Adipose tissue (tissue), 3 donors: Measurements from ENCODE around the gene PNPT1. TPM values are rescaled to one million over a fixed set of nuclear protein-coding genes. Genes with fewer than 3 reads are reported as not detected.
A peak's percentile ranks its signal among the peaks of the same experiment; 100 is the strongest.
"Not testable (repeated sequence)": the region's sequence is repeated elsewhere in the genome, so short reads cannot be mapped to it uniquely, and the experiment has no call there.

Experiments
- H3K27ac ChIP-seq: one replicate; pipeline ENCODE4 v1.5.1; 2013; ENCODE audit warnings: low read depth, low read length
- WGBS, 3 donors: extraction: QIAGEN DNeasy Blood & Tissue Kit; methylation state at CpG; one replicate each; pipeline ENCODE4 v1.1.7; 2013; 5-methylcytosine and 5-hydroxymethylcytosine counted together
- polyA plus RNA-seq, 3 donors: library from polyadenylated mRNA; stranded (reverse); fragments of 200-250 nt; gene quantifications; one replicate each; pipeline ENCODE4 v1.2.3, GENCODE V29; 2013
- donor health status: healthy with polysubstance abuse.
- donor health status: Bipolar disorder and iron deficiency.
- donor health status: healthy.

The PNPT1 gene
- polyA plus RNA-seq, 3 donors: 6.3 to 11.3 (median 7.4) TPM

- WGBS, 3 donors: 67 to 75% (median 70%) methylated on average over 7 of the region's 7 CpGs
These were observed 11.5 kb upstream of the PNPT1 start for GRCh38 chr2:55705027-55705653.

GRCh38 chr2:55703350-55703749 is 9.7 kb upstream of the PNPT1 start:
- no peak overlapping the region for H3K27ac ChIP-seq
- 35 to 57% (median 51%) methylated on average over 4 of the region's 4 CpGs for WGBS, 3 donors

More at GRCh38 chr2:55705027-55705653, 11.5 kb upstream of the PNPT1 start:
- no peak overlapping the region for H3K27ac ChIP-seq

DNA sequence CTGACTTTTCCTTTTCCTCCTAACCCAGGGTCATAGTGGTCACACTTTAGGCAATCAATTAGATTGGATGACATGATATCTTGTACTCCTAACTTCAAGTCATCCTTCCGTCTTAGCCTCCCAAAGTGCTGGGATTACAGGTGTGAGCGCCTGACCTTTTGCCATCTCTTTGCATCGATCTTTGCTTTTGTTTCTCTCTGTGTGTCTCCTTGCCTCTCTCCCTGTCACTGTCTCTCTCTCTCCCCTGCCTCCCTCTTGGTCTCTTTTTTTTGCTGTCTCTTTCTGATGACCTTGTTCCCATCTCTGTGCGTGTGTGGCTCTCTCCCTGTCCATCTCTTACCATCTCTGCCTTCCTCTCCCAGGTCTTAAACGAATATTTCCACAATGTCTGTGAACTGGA is 904 bp downstream of the PNPT1 start:
- WGBS, 3 donors: 15 to 34% (median 30%) methylated on average over 5 of the region's 5 CpGs
- H3K27ac ChIP-seq: not testable (repeated sequence)

DNA sequence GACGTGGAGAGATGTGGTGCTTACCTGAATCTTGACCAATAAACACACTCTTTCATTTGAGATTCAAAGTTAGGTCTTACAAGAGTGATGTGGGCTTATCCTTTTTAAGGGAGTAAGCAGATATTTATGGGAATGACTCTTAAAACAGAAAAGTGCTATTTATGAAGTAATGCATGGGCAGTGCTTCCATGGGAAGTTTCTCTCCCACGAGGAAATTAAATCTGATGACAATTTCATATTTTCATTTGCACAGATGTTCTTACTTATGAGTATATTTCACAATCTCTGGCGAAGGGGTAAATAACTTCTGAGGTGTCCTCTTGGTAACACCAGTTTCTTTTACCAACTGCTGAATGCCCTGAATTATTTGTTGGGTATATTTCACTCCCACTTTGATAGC is 21.0 kb downstream of the PNPT1 start:
- WGBS, 3 donors: 53 to 78% (median 60%) methylated on average over 3 of the region's 3 CpGs
- no peak overlapping the region for H3K27ac ChIP-seq

GRCh38 chr2:55668956-55669355 is 24.7 kb downstream of the PNPT1 start:
- H3K27ac ChIP-seq: no peak overlapping the region

GRCh38 chr2:55653255-55653654 is 40.4 kb downstream of the PNPT1 start:
- WGBS, 3 donors: 87 to 98% (median 97%) methylated on average over 2 of the region's 2 CpGs
- no peak overlapping the region for H3K27ac ChIP-seq

GRCh38 chr2:55649211-55649610 is 44.4 kb downstream of the PNPT1 start:
- WGBS, 3 donors: 98 to 100% (median 100%) methylated on average over 1 of the region's 1 CpG
- no peak overlapping the region for H3K27ac ChIP-seq

GRCh38 chr2:55636831-55637230 is 56.8 kb downstream of the PNPT1 start:
- WGBS, 3 donors: 96 to 97% (median 97%) methylated on average over 3 of the region's 3 CpGs
- no peak overlapping the region for H3K27ac ChIP-seq

- 66 to 100% (median 87%) methylated on average over 2 of the region's 2 CpGs for WGBS, 3 donors
- H3K27ac ChIP-seq: no peak overlapping the region
These were observed 64.7 kb downstream of the PNPT1 start for GRCh38 chr2:55628931-55629330.

DNA sequence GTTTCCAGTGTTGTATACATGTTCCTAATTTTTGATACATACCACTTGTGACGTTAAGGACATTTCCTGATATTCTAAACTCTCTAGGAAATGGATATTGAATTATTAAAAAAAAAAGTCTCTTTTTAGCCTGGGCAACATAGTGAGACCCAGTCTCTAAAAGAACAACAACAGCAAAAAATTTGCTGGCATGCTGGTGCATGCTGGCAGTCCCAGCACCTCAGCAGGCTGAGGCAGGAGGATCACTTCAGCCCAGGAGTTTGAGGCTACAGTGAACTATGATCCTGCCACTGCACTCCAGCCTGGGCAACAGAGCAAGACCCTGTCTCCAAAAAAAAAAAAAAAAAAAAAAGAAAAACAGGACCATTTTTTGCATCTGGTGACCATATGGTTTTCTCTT is 65.7 kb downstream of the PNPT1 start:
- H3K27ac ChIP-seq: no peak overlapping the region
- WGBS, 3 donors: 88 to 91% (median 91%) methylated on average over 1 of the region's 1 CpG

GRCh38 chr2:55621802-55622201 is 71.8 kb downstream of the PNPT1 start:
- 80 to 96% (median 90%) methylated on average over 7 of the region's 7 CpGs for WGBS, 3 donors
- no peak overlapping the region for H3K27ac ChIP-seq

DNA sequence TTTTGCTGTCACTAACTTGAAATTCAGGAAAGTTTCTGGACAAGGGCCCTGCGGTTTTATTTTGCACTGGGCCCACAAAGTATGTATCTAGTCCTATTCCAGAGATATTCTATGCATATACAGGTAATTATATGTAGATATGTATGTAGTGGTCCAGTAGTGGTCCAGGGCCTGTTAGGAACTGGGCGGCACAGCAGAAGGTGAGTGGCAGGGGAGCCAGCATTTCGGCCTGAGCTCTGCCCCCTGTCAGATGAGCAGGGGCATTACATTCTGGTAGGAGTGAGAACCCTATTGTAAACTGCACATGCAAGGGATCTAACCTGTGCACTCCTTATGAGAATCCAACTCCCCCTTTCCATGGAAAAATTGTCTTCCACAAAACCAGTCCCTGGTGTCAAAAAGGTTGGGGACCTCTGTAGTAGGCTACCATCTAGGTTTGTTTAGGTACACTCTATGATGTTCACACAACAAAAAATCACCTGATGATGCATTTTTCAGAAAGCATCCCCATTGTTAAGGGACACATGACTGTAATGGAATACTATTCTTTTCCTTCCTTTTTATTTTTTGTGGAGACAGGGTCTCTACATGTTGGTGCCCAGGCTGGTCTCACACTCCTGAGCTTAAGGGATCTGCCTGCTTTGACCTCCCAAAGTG is 73.4 kb downstream of the PNPT1 start:
- 38 to 76% (median 74%) methylated on average over 3 of the region's 3 CpGs for WGBS, 3 donors

GRCh38 chr2:55618275-55619055 is 75.2 kb downstream of the PNPT1 start:
- no peak overlapping the region for H3K27ac ChIP-seq
- WGBS, 3 donors: 0% methylated on average over 32 of the region's 32 CpGs

More for the DNA sequence above, 73.4 kb downstream of the PNPT1 start:
- no peak overlapping the region for H3K27ac ChIP-seq

DNA sequence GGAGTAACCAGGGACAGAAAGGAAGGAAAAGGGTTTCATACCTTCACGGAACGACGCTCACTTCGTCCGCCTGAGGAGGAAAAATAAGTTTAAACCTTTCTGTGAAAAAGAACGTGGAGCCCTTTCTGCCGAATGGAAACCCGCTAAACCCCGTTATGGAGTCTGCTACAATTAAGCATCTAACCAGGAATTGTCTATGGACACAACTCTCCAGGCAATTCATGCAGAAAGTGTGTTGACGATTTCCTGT is 75.7 kb downstream of the PNPT1 start:
- WGBS, 3 donors: 0 to 1% (median 0%) methylated on average over 10 of the region's 10 CpGs
- no peak overlapping the region for H3K27ac ChIP-seq

DNA sequence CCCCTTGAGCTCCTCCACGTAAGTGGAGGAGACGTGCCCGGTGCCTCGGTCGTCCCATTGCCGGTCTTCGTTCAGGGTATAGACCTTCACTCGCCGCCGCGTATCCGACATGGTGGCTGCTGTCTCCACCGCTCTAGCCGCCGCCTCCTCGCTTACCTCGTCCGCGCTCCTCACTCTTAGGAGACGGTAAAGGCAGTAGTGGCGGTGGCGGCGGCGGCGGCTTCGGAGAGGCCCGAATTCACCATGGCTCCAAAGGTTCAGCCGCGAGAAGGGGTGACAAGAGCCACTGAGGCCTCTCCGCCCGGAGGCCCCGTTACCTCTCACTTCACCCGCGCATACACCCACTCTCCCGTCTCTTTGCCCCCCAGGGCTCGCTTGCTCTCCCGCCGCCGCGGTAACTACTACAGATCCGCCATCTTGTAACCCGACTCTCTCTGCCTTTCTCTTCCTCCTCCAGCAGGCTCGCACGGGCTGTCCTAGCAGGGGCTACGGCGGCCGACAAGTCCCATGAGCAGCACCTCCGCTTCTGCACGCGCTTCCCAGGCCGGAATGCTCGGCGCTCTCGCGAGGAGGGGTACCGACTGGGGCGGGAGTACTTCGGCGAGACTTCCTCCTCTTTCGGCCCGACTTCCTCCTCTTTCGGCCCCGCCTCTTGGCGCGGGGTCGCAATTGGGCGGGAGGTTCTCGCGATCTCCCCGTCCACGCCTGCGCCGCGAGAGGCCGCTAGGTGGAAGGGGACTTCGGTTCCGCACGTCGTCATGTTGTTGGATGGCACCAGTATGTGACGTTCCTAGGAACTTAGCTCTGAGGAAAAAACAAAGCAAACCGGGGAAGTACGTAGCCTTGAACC is 76.2 kb downstream of the PNPT1 start, which contains the start of gene PPP4R3B:
Gene PPP4R3B (minus strand): TSS at position 448 of the 850 bp plus-strand sequence. CDS start 337 bp downstream, at position 111.
- 0 to 1% (median 0%) methylated on average over 79 to 82 of the region's 82 CpGs for WGBS, 3 donors
- H3K27ac ChIP-seq: peak within 1 kb of the TSS; percentile 93

GRCh38 chr2:55616551-55617174 is 77.0 kb downstream of the PNPT1 start:
- 0% methylated on average over 24 of the region's 24 CpGs for WGBS, 3 donors
- H3K27ac ChIP-seq: peak overlapping the region; percentile 93

GRCh38 chr2:55611997-55612396 is 81.6 kb downstream of the PNPT1 start:
- WGBS, 3 donors: 85 to 90% (median 88%) methylated on average over 1 of the region's 1 CpG
- no peak overlapping the region for H3K27ac ChIP-seq

DNA sequence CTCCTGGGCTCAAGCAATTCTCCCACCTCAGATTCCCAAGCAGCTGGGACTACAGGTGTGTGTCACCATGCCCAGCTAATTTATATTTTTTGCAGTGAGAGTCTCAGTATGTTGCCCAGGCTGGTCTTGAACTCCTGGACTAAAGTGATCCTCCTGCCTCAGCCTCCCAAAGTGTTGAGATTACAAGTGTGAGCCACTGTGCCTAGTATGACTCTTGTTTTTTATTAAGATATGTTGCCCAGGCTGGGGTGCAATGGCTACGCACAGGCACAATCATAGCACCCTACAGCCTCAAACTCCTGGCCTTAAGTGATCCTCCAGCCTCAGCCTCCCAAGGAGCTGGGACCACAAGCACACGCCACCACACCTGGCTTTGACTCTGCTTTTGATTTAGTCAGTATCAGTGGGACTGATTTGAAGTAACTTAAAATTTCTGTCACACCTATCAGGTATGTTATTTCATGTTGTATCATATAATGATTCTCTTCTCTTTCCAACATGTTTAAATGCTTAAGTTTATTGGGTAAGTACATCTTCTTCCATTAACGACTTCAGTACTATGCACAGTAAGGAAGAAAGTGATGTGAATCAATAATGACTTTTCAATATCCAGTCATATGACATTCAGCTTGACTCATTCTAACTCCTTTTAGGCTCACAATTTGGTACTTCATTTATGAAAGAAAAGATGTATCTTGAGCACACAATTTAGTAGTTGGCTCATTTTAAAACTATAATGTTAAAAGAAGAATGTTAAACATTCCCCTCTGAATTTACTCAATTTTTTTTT is 82.5 kb downstream of the PNPT1 start:
- WGBS, 3 donors: 89 to 97% (median 96%) methylated on average over 3 of the region's 3 CpGs
- H3K27ac ChIP-seq: no peak overlapping the region
